ENCODE results near the gene SULT1E1. TPM values are rescaled to one million over a fixed set of nuclear protein-coding genes. Genes with fewer than 3 reads are reported as not detected.
"Not testable (repeated sequence)": the region's sequence is repeated elsewhere in the genome, so short reads cannot be mapped to it uniquely, and the experiment has no call there.

SULT1E1 gene
- polyA plus RNA-seq, 3 donors from 2014 or later: 0.23 TPM; not detected in 2

DNA sequence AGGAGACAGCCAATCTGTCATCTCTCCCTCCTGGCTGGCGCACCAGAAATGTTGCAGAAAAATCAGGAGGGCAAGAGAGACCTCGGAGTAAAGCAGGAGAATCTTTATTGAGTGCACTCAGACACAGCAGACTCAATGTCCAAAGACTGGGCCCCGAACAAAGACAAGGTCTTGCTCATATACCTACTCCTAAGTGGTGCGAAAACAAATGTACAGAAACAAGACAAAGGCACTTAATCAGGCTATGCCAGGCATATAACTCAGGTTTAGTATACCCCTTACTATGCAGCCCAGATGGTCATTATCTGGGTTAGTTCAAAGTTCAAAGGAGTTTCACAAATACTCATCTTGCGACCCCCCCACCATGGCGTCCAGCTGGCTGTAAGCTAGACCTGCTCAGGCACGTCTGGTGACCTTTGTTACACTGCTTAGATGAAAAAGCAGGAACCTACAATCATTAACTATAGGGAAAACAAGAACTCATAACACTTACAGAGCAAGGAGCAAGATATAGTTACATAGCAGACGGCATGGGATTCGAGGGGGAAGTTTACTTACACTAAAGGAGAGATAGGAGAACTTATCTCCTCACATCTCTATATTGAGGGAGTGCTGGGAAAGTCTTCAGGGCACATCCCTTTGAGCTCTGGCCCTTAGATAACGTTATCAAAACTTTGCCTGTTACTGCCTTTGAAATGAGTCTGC is 27.5 kb downstream of the SULT1E1 start:
- H3K9me3 Mint-ChIP-seq: no peaks in the 10 kb centered on the region
- DNase-seq: no peak
- peak overlapping the region in 2 of 6 donors; percentile 14 to 92 for H3K27ac Mint-ChIP-seq
- H3K4me1 Mint-ChIP-seq: peaks cover 30 to 31% of the 10 kb centered on the region in 2 donors
- H3K4me3 Mint-ChIP-seq: peak overlapping the region; percentile 86 to 100 (median 96)
- peaks cover 0 to 2% (median 0%) of the 10 kb centered on the region in 3 donors for H3K27me3 Mint-ChIP-seq (ENCODE audit: low read depth in 3 of 3)
- no peaks in the 10 kb centered on the region for H3K36me3 Mint-ChIP-seq

- Mint-ChIP-seq H3K27ac (peak overlapping the region; percentile 50 to 92 (median 72)), H3K36me3 (no peaks in the 10 kb centered on the region), H3K4me1 (peaks cover 31% of the 10 kb centered on the region in 2 donors), H3K27me3 (ENCODE audit: low read depth in 3 of 3) (peaks cover 0 to 2% (median 0%) of the 10 kb centered on the region in 3 donors), H3K9me3 (no peaks in the 10 kb centered on the region), H3K4me3 (peak overlapping the region; percentile 86 to 100 (median 96))
- DNase-seq: peak; percentile 36 to 45 (median 39)
Measured at GRCh38 chr4:69831646-69832325, 28.2 kb downstream of the SULT1E1 start.

- H3K27ac Mint-ChIP-seq: peak overlapping the region in 5 of 6 donors; percentile 50 to 79 (median 71)
- no peak for DNase-seq
Measured at GRCh38 chr4:69831270-69831627, 28.7 kb downstream of the SULT1E1 start.

GRCh38 chr4:69830560-69831269 is 29.2 kb downstream of the SULT1E1 start:
- peak overlapping the region in 2 of 6 donors; percentile 28 to 73 for H3K27ac Mint-ChIP-seq
- no peaks in the 10 kb centered on the region for H3K9me3 Mint-ChIP-seq
- peaks cover 0 to 2% (median 0%) of the 10 kb centered on the region in 3 donors for H3K27me3 Mint-ChIP-seq (ENCODE audit: low read depth in 3 of 3)
- H3K4me3 Mint-ChIP-seq: peak overlapping the region; percentile 86 to 100 (median 96)
- peak in 2 of 3 donors; percentile 22 to 27 for DNase-seq
- peaks cover 35 to 42% of the 10 kb centered on the region in 2 donors for H3K4me1 Mint-ChIP-seq
- H3K36me3 Mint-ChIP-seq: no peaks in the 10 kb centered on the region

More at GRCh38 chr4:69831270-69831627, 28.7 kb downstream of the SULT1E1 start:
- no peaks in the 10 kb centered on the region for H3K9me3 Mint-ChIP-seq
- peaks cover 34 to 37% of the 10 kb centered on the region in 2 donors for H3K4me1 Mint-ChIP-seq
- no peaks in the 10 kb centered on the region for H3K36me3 Mint-ChIP-seq
- H3K27me3 Mint-ChIP-seq (ENCODE audit: low read depth in 3 of 3): peaks cover 0 to 2% (median 0%) of the 10 kb centered on the region in 3 donors
- H3K4me3 Mint-ChIP-seq: peak overlapping the region; percentile 86 to 100 (median 96)

DNA sequence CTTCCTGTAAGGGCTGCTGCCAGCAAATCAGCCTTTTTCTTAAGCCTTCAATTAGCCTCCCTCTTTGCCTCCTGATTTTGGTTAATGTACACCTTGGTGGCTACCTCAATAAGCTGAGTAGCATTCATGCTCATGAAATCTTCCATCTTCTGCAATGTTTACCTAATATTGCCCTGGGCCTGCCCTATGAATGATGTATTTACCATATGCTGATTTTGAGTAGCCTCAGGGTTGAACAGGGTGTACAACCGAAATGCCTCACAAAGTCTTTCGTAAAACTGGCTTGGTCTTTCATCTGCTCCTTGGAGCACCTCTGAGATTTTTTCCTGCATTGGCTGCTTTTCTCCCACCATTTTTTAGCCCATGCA is 29.8 kb downstream of the SULT1E1 start:
- no peaks in the 10 kb centered on the region for H3K36me3 Mint-ChIP-seq
- H3K9me3 Mint-ChIP-seq: no peaks in the 10 kb centered on the region
- DNase-seq: no peak
- H3K27ac Mint-ChIP-seq: peak overlapping the region in 1 of 6 donors; percentile 17
- peaks cover 40 to 47% of the 10 kb centered on the region in 2 donors for H3K4me1 Mint-ChIP-seq
- H3K4me3 Mint-ChIP-seq: no peak overlapping the region
- H3K27me3 Mint-ChIP-seq (ENCODE audit: low read depth in 3 of 3): peaks cover 0 to 2% (median 0%) of the 10 kb centered on the region in 3 donors

DNA sequence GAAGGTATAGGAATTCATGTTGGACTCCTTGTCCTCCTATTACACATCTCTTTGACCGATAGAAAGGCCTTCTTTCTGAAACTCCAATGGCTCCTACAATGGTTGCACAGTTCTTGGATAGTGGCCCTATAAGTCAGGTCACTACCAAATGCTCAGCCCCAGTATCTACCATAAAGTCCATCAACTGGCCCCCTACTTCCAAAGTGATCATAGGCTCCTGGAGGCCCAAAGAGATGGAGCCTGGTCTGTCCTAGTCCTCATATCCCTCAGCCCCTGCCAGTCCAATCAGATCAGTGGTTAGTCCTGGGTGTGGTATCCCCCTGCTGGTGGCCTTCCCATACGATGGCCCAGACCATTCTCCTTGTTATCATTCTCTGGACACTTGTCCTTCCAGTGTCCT is 30.3 kb downstream of the SULT1E1 start:
- Mint-ChIP-seq H3K27ac (peak overlapping the region in 1 of 6 donors; percentile 17), H3K4me3 (no peak overlapping the region), H3K27me3 (ENCODE audit: low read depth in 3 of 3) (peaks cover 0 to 4% (median 2%) of the 10 kb centered on the region in 3 donors), H3K9me3 (no peaks in the 10 kb centered on the region), H3K36me3 (no peaks in the 10 kb centered on the region), H3K4me1 (peaks cover 45 to 52% of the 10 kb centered on the region in 2 donors)
- no peak for DNase-seq

- peaks cover 49 to 59% of the 10 kb centered on the region in 2 donors for H3K4me1 Mint-ChIP-seq
- H3K36me3 Mint-ChIP-seq: no peaks in the 10 kb centered on the region
- no peaks in the 10 kb centered on the region for H3K9me3 Mint-ChIP-seq
- no peak for DNase-seq
- peaks cover 0 to 4% (median 2%) of the 10 kb centered on the region in 3 donors for H3K27me3 Mint-ChIP-seq (ENCODE audit: low read depth in 3 of 3)
- H3K4me3 Mint-ChIP-seq: no peak overlapping the region
- no peak overlapping the region for H3K27ac Mint-ChIP-seq
Measured at GRCh38 chr4:69828828-69829227, 31.1 kb downstream of the SULT1E1 start.

GRCh38 chr4:69825056-69825455 is 34.9 kb downstream of the SULT1E1 start:
- not testable (repeated sequence) for H3K27me3 Mint-ChIP-seq (ENCODE audit: low read depth in 3 of 3); H3K9me3 Mint-ChIP-seq
- peak overlapping the region; percentile 18 to 72 (median 57) for H3K27ac Mint-ChIP-seq

DNA sequence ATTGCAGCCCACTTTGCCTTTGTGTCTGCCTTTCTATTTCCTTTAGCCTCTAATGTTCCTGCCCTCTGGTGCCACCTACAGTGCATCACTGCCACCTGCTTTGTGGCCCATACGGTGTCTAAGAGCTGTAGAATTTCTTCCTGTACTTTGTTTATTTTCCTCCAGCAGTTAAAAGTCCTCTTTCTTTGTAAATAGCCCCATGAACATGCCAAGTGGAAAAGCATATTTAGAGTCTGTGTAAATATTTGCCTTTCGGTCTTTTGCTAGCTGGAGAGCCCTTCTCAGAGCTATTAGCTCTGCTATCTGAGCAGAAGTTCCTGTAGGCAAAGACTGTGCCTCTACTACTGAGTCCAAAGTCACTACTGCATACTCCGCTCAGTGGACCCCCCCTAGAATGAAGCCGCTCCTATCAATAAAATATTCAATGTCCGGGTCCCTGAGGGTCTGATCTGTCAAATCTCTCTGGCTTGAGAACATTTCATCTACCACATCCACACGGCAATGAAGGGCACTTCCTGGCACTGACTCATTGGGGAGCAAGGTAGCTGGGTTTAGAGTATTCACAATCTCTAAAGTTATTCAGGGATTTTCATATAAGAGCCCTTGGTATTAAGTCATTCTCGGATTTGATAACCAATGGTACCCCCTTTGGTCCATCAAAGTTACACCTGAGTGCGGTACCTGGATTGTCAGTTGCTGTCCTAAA is 36.3 kb downstream of the SULT1E1 start:
- Mint-ChIP-seq H3K36me3 (no peaks in the 10 kb centered on the region), H3K4me1 (peaks cover 24 to 37% of the 10 kb centered on the region in 2 donors), H3K27ac (peak overlapping the region in 2 of 6 donors; percentile 9 to 64), H3K4me3 (peak overlapping the region in 1 of 5 donors; percentile 19), H3K9me3 (no peaks in the 10 kb centered on the region), H3K27me3 (ENCODE audit: low read depth in 3 of 3) (peaks cover 0 to 2% (median 2%) of the 10 kb centered on the region in 3 donors)
- DNase-seq: peak; percentile 38 to 47 (median 44)

More at GRCh38 chr4:69825056-69825455, 34.9 kb downstream of the SULT1E1 start:
- H3K36me3 Mint-ChIP-seq: not testable (repeated sequence)
- Mint-ChIP-seq H3K4me3 (peak overlapping the region; percentile 55 to 77 (median 68)), H3K4me1 (peaks cover 29 to 40% of the 10 kb centered on the region in 2 donors)
- peak in 1 of 3 donors; percentile 12 for DNase-seq

- Mint-ChIP-seq H3K4me3 (no peak overlapping the region), H3K4me1 (peaks cover 24 to 37% of the 10 kb centered on the region in 2 donors), H3K36me3 (no peaks in the 10 kb centered on the region), H3K27me3 (ENCODE audit: low read depth in 3 of 3) (peaks cover 0 to 2% (median 2%) of the 10 kb centered on the region in 3 donors), H3K9me3 (no peaks in the 10 kb centered on the region), H3K27ac (no peak overlapping the region)
- DNase-seq: no peak
Measured at GRCh38 chr4:69823048-69823447, 36.9 kb downstream of the SULT1E1 start.

- H3K27ac Mint-ChIP-seq: no peak overlapping the region
- peaks cover 0 to 2% (median 2%) of the 10 kb centered on the region in 3 donors for H3K27me3 Mint-ChIP-seq (ENCODE audit: low read depth in 3 of 3)
- no peak for DNase-seq
- peaks cover 24 to 37% of the 10 kb centered on the region in 2 donors for H3K4me1 Mint-ChIP-seq
- no peak overlapping the region for H3K4me3 Mint-ChIP-seq
- H3K9me3 Mint-ChIP-seq: no peaks in the 10 kb centered on the region
- H3K36me3 Mint-ChIP-seq: no peaks in the 10 kb centered on the region
Measured at GRCh38 chr4:69822198-69822597, 37.7 kb downstream of the SULT1E1 start.

- no peaks in the 10 kb centered on the region for H3K9me3 Mint-ChIP-seq
- no peaks in the 10 kb centered on the region for H3K27me3 Mint-ChIP-seq (ENCODE audit: low read depth in 3 of 3)
- H3K4me1 Mint-ChIP-seq: peaks cover 0 to 2% of the 10 kb centered on the region in 2 donors
- no peak overlapping the region for H3K27ac Mint-ChIP-seq
- no peak overlapping the region for H3K4me3 Mint-ChIP-seq
- DNase-seq: no peak
- H3K36me3 Mint-ChIP-seq: no peaks in the 10 kb centered on the region
Measured at GRCh38 chr4:69818060-69818639, 41.8 kb downstream of the SULT1E1 start.

DNA sequence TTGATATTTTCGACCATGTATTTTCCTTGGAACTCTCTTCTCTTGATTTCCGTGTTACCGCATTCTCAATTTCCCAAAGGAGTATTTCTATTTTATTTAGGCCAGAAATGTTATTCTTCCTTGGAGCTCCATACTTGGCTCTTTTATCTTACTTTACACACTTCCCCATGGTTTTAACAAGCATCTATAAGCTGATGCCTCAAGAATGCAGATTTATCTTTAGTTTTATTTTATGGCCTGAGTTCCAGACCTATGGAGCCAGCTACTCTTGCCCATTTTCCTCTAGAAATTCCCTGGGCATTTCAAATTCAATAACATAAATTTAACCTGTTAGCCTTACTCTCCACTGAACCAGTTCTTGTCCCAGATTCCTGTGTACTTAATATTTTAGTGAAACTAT is 43.7 kb downstream of the SULT1E1 start:
- H3K27me3 Mint-ChIP-seq (ENCODE audit: low read depth in 3 of 3): peaks cover 0 to under 1% (median 0%) of the 10 kb centered on the region in 3 donors
- H3K9me3 Mint-ChIP-seq: no peaks in the 10 kb centered on the region
- no peak overlapping the region for H3K27ac Mint-ChIP-seq
- no peak for DNase-seq
- no peaks in the 10 kb centered on the region for H3K4me1 Mint-ChIP-seq
- no peaks in the 10 kb centered on the region for H3K36me3 Mint-ChIP-seq
- H3K4me3 Mint-ChIP-seq: no peak overlapping the region
